ENCODE measurements around the gene TK1. TPM values are rescaled to one million over a fixed set of nuclear protein-coding genes. Genes with fewer than 3 reads are reported as not detected.
A peak's percentile ranks its signal among the peaks of the same experiment; 100 is the strongest.

Gene TK1
- total RNA-seq, 1 donor from 2014 or later: 245 TPM

GRCh38 chr17:78225088-78225865, 38.4 kb upstream of the TK1 start:
- no peak overlapping the region for H3K4me3 ChIP-seq (ENCODE audit: low read depth, low read length)
- TF ChIP-seq CTCF (conservative IDR thresholded peaks at IDR 0.05; ENCODE audit: low read depth, low read length): no peak
- no peak for DNase-seq (ENCODE audit: low read depth)

- DNase-seq (ENCODE audit: low read depth): no peak
- TF ChIP-seq CTCF (conservative IDR thresholded peaks at IDR 0.05; ENCODE audit: low read depth, low read length): no peak
Observed at GRCh38 chr17:78224231-78225087, 37.6 kb upstream of the TK1 start.

GRCh38 chr17:78223765-78224164, 36.9 kb upstream of the TK1 start:
- no peak for TF ChIP-seq CTCF (conservative IDR thresholded peaks at IDR 0.05; ENCODE audit: low read depth, low read length)
- no peak for DNase-seq (ENCODE audit: low read depth)
- H3K4me3 ChIP-seq (ENCODE audit: low read depth, low read length): no peak overlapping the region

More at GRCh38 chr17:78224231-78225087, 37.6 kb upstream of the TK1 start:
- no peak overlapping the region for H3K4me3 ChIP-seq (ENCODE audit: low read depth, low read length)

GRCh38 chr17:78223061-78223460, 36.2 kb upstream of the TK1 start:
- TF ChIP-seq CTCF (conservative IDR thresholded peaks at IDR 0.05; ENCODE audit: low read depth, low read length): no peak
- no peak for DNase-seq (ENCODE audit: low read depth)
- no peak overlapping the region for H3K4me3 ChIP-seq (ENCODE audit: low read depth, low read length)

GRCh38 chr17:78219396-78220150, 32.7 kb upstream of the TK1 start:
- no peak for TF ChIP-seq CTCF (conservative IDR thresholded peaks at IDR 0.05; ENCODE audit: low read depth, low read length)
- H3K4me3 ChIP-seq (ENCODE audit: low read depth, low read length): no peak overlapping the region
- DNase-seq (ENCODE audit: low read depth): no peak

GRCh38 chr17:78214706-78215061, 27.8 kb upstream of the TK1 start:
- DNase-seq (ENCODE audit: low read depth): no peak
- peak overlapping the region; percentile 82 for H3K4me3 ChIP-seq (ENCODE audit: low read depth, low read length)
- TF ChIP-seq CTCF (conservative IDR thresholded peaks at IDR 0.05; ENCODE audit: low read depth, low read length): no peak
